NK-92 (cell line): Measurements from ENCODE around the gene SYT8.

Experiments used
- DNase-seq: peaks from one replicate; lab custom pipeline; 2025; ENCODE audit not compliant: unreplicated experiment; lab: John Stamatoyannopoulos, UW

The SYT8 gene

DNA sequence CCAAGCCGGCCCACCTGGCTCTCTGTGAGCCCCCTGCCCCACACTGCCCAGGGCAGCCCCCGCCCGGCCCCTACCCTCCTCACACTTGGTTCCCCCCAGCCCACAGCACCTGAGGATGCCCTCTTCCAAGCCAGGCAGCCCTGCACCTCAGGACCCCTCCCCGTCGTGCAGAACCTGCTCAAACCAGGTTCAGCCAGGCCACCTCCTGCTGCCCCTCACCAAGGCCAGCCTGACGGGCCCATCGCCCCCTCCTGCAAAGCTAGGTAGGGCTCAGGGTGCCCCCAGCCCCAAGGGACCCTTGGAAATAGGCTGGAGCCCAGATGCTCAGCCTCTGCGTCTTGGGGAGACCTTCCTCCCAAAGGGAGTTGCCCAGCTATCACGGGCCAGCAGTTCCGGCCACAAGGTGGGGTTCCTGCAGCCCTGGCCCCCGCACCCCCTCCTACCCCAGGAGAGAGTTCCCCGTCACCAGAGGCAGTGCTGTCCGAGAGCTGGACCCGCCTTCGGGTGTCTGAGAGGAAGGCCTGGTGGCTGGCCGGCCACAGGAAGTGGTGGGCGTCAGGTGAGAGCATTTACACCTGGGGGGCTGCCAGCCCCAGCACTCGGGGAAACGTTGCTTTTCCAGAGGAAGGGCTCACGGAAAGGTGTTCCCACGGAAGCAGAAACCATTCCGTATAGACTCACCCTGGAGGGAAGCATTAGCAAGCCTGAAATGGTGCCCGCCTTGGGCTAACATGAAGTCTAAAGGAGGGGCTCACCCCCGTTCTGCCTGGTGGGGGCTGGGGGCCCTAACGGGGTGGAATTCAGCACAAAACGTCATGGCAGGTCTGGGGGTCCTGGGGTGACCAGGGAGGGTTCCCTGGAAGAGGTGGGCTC is 3.2 kb upstream of the SYT8 start:
- no peak for DNase-seq

- DNase-seq = no peak
These were observed 2.4 kb upstream of the SYT8 start for GRCh38 chr11:1832211-1832919.

- no peak for DNase-seq
These were observed 1.9 kb upstream of the SYT8 start for GRCh38 chr11:1832920-1833295.

DNA sequence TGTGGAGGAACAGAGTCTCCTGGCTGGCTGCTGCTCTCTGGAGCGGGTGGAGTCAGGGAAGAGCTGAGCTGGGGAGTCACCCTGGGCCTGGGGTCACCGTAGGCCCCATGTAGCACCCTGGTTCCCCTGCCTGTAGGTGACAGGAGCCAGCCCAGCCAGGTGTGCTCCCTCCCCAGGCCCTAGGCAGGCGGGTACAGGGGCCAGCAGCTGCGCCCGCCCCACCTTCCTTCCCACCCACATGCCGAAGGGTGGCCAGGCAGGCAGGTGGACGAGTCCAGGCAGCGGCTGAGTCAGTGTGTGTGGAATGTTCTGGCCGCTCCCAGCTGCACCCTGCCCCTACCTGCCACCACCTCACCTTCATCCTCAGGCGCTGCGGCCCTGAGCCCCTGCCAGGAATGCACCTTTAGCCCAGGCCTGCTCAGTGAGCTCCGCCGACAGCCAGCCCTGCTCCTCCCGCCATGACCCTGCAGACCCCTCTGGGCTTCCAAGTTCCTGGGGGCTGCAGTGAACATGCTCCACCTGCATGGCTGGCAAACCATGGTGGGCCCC is 654 bp upstream of the SYT8 start:
- no peak for DNase-seq

GRCh38 chr11:1835671-1836010 is 851 bp downstream of the SYT8 start:
- no peak for DNase-seq

- no peak for DNase-seq
These were observed 1.5 kb downstream of the SYT8 start for GRCh38 chr11:1836011-1836945.

- DNase-seq = peak; percentile 56
These were observed 2.6 kb downstream of the SYT8 start for GRCh38 chr11:1837171-1838076.

- no peak for DNase-seq
These were observed 3.3 kb downstream of the SYT8 start for GRCh38 chr11:1838077-1838425.

GRCh38 chr11:1838426-1839144 is 3.8 kb downstream of the SYT8 start, which contains the start of gene TNNI2:
TNNI2 (plus strand) TSS chr11:1838981; CDS start chr11:1839697, 716 bp downstream.
- no peak for DNase-seq

DNA sequence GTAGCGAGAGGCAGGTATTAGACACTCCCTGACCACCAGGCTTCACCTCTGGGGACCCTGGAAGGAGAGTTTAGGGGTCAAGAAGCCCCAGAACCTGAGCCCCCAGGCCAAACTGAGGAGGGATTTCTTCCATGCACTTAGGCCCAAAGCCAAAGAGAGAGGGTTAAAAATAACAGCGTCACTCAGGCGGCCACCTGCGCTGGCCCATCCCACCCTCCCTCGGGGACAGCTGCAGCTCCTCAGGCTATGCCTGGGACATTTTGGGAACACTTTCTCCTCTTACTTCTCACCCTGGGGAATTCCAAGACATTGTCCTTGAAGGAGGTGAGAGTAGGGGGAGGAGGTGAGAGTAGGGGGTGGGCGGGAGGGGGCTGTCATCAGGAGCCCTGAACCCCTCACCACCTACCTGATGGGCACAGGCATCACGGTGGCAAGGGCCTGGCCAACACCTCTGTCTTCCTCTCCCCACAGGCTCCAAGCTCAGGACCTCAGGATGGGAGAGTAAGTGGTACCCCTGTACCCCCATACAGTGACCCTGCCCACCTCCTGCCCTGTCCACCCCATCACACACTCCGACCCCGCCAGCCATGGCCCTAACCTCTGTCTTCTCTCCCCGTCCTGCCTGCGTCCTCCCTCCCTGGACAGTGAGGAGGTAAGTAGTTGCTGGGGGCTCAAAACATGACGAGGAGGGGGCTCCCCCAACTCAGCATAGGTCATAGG is 4.6 kb downstream of the SYT8 start:
- DNase-seq = no peak

- DNase-seq = no peak
These were observed 5.4 kb downstream of the SYT8 start for GRCh38 chr11:1839924-1840779.

- no peak for DNase-seq
These were observed 6.1 kb downstream of the SYT8 start for GRCh38 chr11:1840780-1841480.

- no peak for DNase-seq
These were observed 6.8 kb downstream of the SYT8 start for GRCh38 chr11:1841511-1842148.

- no peak for DNase-seq
These were observed 7.6 kb downstream of the SYT8 start for GRCh38 chr11:1842149-1843097.

- no peak for DNase-seq
These were observed 8.3 kb downstream of the SYT8 start for GRCh38 chr11:1843098-1843473.

- no peak for DNase-seq
These were observed 9.0 kb downstream of the SYT8 start for GRCh38 chr11:1843796-1844195.
